Measurements from ENCODE around the gene SRMS. TPM values are rescaled to one million over a fixed set of nuclear protein-coding genes. Genes with fewer than 3 reads are reported as not detected.

The SRMS gene
- total RNA-seq, 4 donors from 2014 or later, result not detected

DNA sequence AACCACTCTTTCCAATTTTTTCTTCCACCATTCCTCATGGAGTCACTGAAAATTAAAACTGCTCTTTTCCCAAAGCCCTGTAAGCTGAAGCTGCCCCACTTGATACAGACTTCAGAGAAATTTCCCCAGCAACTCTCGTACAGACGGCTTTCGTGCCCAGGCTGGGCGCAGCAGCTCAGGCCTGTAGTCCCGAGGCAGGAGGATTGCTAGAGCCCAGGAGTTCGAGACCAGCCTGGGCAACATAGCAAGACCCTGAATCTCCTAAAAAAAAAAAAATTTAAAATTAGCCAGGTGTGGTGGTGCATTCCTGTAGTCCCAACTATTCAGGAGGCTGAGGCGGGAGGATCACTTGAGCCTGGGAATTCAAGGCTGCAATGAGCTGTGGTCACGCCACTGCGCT, 20.4 kb downstream of the SRMS start:
- Histone ChIP-seq H3K4me1 (peaks cover 0 to 6% of the 10 kb centered on the region in 2 donors), H3K36me3 (no peaks in the 10 kb centered on the region), H3K27ac (no peak overlapping the region), H3K27me3 (no peaks in the 10 kb centered on the region), H3K9me3 (no peaks in the 10 kb centered on the region), H3K4me3 (no peak overlapping the region)
- no peak for DNase-seq
- TF ChIP-seq POLR2A (IDR thresholded peaks at IDR 0.05), result no peak
- TF ChIP-seq, protein P1, sequence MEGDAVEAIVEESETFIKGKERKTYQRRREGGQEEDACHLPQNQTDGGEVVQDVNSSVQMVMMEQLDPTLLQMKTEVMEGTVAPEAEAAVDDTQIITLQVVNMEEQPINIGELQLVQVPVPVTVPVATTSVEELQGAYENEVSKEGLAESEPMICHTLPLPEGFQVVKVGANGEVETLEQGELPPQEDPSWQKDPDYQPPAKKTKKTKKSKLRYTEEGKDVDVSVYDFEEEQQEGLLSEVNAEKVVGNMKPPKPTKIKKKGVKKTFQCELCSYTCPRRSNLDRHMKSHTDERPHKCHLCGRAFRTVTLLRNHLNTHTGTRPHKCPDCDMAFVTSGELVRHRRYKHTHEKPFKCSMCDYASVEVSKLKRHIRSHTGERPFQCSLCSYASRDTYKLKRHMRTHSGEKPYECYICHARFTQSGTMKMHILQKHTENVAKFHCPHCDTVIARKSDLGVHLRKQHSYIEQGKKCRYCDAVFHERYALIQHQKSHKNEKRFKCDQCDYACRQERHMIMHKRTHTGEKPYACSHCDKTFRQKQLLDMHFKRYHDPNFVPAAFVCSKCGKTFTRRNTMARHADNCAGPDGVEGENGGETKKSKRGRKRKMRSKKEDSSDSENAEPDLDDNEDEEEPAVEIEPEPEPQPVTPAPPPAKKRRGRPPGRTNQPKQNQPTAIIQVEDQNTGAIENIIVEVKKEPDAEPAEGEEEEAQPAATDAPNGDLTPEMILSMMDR (IDR thresholded peaks at IDR 0.05), result no peak
- intact Hi-C loops (cut with DNase I; ENCODE audit: low total_unique reads), result no loop called here

DNA sequence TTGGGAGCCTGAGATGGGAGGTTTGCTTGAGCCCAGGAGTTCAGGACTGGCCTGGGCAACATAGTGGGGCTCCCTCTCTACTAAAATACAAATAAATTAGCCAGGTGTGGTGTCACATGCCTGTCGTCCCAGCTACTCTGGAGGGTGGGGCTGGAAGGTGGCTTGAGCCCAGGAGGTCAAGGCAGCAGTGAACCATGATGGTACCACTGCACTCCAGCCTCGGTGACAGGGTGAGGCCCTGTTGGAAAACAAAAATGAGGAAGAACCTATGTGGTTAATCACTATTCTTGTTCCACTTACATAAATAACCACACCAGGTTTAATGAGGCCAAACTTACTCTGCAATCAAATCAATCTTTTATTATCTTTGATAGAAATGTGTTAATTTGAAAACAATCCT, 21.6 kb downstream of the SRMS start:
- DNase-seq, result no peak
- intact Hi-C loops (cut with DNase I; ENCODE audit: low total_unique reads), result no loop called here

DNA sequence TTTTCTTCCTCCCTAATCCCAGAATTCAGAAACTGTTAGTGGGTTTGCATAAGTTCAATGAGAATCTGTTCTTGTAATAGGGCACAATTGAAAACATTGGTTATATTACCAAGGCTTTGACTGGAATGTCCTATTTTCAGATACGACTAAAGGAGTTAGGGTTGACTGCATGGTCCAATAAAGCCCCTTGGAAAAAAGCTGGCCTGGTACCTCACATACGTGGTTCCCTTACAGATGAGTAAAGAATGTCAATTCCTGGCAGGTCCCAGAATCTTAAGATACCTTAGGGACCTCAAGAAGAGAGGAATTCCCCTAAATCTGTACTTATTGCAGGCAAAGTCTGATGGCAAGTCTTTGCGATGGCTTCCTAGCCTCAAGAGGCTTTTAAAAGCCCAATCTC, 22.4 kb downstream of the SRMS start:
- intact Hi-C loops (cut with DNase I; ENCODE audit: low total_unique reads), result no loop called here
- H3K4me3 ChIP-seq, result no peak overlapping the region
- DNase-seq, result no peak
- peaks cover 0 to 16% of the 10 kb centered on the region in 2 donors for H3K4me1 ChIP-seq
- H3K9me3 ChIP-seq, result no peaks in the 10 kb centered on the region
- H3K27me3 ChIP-seq, result no peaks in the 10 kb centered on the region
- TF ChIP-seq POLR2A (IDR thresholded peaks at IDR 0.05), result no peak
- TF ChIP-seq, protein P1 (IDR thresholded peaks at IDR 0.05), result no peak
- no peak overlapping the region for H3K27ac ChIP-seq
- H3K36me3 ChIP-seq, result no peaks in the 10 kb centered on the region

More for the DNA sequence above, 21.6 kb downstream of the SRMS start:
- H3K27me3 ChIP-seq, result no peaks in the 10 kb centered on the region
- H3K4me1 ChIP-seq, result peaks cover 0 to 16% of the 10 kb centered on the region in 2 donors
- no peak overlapping the region for H3K27ac ChIP-seq
- H3K36me3 ChIP-seq, result no peaks in the 10 kb centered on the region
- H3K9me3 ChIP-seq, result no peaks in the 10 kb centered on the region
- H3K4me3 ChIP-seq, result no peak overlapping the region
- TF ChIP-seq, protein P1 (IDR thresholded peaks at IDR 0.05), result no peak
- no peak for TF ChIP-seq POLR2A (IDR thresholded peaks at IDR 0.05)

DNA sequence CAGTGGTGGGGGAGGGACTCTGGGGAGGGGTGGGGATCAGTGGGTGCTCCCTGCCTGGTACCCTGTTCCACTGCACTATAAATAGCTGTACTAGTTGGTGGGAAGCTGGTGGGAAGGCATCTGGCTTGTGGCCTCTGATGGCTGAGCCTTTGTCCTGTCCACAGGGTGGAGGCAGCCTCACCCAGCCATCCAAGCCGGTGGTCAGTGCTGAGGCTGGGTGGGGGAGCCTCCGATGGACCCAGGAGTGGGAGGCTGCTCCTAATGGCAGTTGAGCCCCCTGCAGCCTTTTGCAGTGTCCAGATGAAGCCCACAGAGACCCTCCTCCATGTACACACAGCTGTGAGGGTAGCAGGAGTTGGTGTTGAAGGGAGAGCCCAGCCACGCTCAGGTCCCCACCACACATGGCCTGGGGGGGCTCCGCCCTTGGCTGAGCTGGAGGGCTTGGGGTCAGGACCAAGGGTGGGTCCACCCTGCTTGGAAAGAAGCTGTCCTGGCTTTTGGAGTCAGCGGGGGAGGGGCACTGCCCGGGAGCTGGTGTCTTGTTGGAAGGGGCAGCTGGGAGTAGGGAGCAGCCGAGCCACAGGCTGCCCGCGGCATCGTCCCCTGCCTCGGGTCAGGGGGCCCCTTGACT, 24.5 kb downstream of the SRMS start:
- intact Hi-C loops (cut with DNase I; ENCODE audit: low total_unique reads), result no loop called here
- H3K9me3 ChIP-seq, result no peaks in the 10 kb centered on the region
- TF ChIP-seq, protein P1 (IDR thresholded peaks at IDR 0.05), result no peak
- no peak for TF ChIP-seq POLR2A (IDR thresholded peaks at IDR 0.05)
- no peaks in the 10 kb centered on the region for H3K36me3 ChIP-seq
- peak in 1 of 2 donors; percentile 20 for DNase-seq
- no peak overlapping the region for H3K4me3 ChIP-seq
- H3K27ac ChIP-seq, result no peak overlapping the region
- peaks cover 0 to 26% of the 10 kb centered on the region in 2 donors for H3K4me1 ChIP-seq
- H3K27me3 ChIP-seq, result no peaks in the 10 kb centered on the region

DNA sequence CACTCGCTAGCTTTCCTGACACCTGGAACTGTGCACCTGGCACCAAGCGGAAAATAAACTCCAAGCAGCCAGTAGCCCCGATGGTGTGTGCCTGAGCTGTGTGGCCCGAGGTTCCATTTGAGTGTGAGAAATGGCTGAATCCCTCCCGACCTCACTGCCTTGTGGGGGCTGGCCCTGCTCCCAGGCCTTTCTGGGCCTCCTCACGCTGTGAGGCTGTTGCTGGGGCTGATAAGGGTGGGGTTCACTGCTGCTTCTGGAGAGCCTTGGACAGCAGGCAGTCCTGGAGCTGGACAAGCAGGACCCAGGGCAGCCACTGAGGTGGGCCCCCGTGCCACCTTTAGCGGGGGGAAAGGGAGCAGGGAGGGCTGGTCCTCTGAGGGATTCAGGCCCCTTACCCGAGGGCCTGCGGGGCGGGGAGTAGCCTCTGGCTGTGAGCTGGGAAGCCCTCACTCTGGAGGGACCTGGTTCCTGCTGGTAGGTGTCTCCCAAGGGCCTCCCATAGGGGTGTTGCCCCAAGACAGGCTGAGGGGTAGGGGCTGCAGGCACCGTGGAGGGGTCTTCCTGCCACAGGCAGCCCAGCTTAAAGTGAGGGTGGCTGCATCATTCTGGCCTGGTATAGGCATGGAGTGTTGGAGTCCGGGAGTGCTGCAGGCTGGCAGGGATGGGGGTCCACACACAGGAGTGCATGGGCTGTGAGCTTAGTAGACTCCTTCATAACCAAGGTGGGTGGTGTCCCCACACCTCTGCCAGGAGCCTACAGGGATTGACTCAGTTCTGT, 25.3 kb downstream of the SRMS start:
- H3K4me1 ChIP-seq, result peaks cover 0 to 26% of the 10 kb centered on the region in 2 donors
- H3K27me3 ChIP-seq, result no peaks in the 10 kb centered on the region
- peak in 1 of 2 donors; percentile 14 for DNase-seq
- no peak overlapping the region for H3K27ac ChIP-seq
- H3K4me3 ChIP-seq, result peak overlapping the region in 1 of 2 donors; percentile 94
- no peaks in the 10 kb centered on the region for H3K36me3 ChIP-seq
- TF ChIP-seq, protein P1 (IDR thresholded peaks at IDR 0.05), result no peak
- no peak for TF ChIP-seq POLR2A (IDR thresholded peaks at IDR 0.05)
- intact Hi-C loops (cut with DNase I; ENCODE audit: low total_unique reads), result no loop called here
- H3K9me3 ChIP-seq, result no peaks in the 10 kb centered on the region
